ENCODE data around the gene CCDC88A.

DNA sequence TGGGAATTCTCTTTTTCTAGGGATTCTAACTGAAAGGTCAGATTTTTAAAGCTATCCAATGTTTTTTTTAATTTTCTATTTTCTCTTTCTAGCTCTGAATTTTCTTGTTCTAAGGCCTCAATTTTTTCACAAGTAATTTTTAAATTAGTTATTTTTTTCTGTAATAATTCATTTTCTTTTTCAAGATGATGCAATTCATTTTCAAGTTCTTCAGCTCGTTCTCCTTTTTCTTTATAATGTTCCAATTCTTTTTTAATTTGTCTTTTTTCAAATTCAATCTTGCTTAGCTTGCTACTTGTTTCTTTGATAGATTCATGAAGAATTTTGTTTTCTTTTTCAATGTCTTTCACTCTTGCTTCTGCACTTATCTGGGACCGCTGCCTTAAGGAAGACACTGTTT lies 84.9 kb downstream of the CCDC88A start:
- TF ChIP-seq, protein P1, sequence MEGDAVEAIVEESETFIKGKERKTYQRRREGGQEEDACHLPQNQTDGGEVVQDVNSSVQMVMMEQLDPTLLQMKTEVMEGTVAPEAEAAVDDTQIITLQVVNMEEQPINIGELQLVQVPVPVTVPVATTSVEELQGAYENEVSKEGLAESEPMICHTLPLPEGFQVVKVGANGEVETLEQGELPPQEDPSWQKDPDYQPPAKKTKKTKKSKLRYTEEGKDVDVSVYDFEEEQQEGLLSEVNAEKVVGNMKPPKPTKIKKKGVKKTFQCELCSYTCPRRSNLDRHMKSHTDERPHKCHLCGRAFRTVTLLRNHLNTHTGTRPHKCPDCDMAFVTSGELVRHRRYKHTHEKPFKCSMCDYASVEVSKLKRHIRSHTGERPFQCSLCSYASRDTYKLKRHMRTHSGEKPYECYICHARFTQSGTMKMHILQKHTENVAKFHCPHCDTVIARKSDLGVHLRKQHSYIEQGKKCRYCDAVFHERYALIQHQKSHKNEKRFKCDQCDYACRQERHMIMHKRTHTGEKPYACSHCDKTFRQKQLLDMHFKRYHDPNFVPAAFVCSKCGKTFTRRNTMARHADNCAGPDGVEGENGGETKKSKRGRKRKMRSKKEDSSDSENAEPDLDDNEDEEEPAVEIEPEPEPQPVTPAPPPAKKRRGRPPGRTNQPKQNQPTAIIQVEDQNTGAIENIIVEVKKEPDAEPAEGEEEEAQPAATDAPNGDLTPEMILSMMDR (IDR thresholded peaks at IDR 0.05; ENCODE audit: low read depth, low read length), result no peak
- no peak for TF ChIP-seq EZH2phosphoT487 (IDR thresholded peaks at IDR 0.05; ENCODE audit: low read depth)

All from OCI-LY3 (cell line).